ENCODE data around the gene ANKS1B.

Gene ANKS1B

DNA sequence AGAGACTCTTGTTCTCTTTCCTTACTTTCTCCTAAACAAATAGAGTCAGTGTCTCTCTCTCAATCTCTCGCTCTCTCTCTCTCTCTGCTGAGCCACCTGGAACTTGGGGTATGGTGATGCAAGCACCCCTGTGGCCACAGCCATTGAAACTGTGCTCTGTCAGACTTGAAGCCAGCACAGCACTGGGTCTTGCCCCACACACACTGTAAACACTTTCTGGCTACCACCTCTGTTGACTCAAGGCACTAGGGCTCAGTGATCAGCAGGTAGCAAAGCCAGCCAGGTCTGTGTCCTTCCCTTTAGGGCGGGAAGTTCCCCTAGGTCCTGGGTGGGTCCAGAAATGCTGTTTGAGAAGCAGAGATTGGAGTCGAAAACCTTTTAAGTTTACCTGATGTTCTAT is 463.1 kb downstream of the ANKS1B start (continued):
- TF ChIP-seq ZNF350 (tag by site-specific recombination; IDR thresholded peaks at IDR 0.05): no peak
- TF ChIP-seq ZNF785 (tag by site-specific recombination; IDR thresholded peaks at IDR 0.05): no peak
- TF ChIP-seq ZNF473 (tag by site-specific recombination; IDR thresholded peaks at IDR 0.05): no peak
- TF ChIP-seq ZBTB1 (tag by site-specific recombination; IDR thresholded peaks at IDR 0.05): no peak
- TF ChIP-seq ZNF521 (tag by site-specific recombination; IDR thresholded peaks at IDR 0.05): no peak
- TF ChIP-seq ZNF324 (tag by site-specific recombination; IDR thresholded peaks at IDR 0.05): no peak

DNA sequence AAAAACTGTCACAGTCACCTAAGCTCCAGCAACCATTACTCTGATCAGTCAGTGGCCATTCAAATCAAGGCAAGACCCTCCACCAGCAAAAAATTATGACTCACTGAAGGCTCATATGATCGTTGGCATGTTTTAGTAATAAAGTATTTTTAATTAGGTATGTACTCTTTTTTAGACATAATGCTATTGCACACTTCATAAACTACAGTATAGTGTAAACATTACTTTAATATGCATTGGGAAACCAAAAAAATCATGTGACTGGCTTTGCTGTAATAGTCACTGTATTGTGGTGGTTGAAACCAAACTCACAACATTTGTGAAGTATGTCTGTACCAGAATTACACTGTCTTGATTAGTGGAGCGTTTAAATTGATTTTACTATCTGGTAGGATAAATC is 471.7 kb downstream of the ANKS1B start:
- ChIA-PET CTCF (no interaction called here), POLR2A (interaction anchor here (0.6 kb wide), 1 partner anchor 754 kb away, joined by 3 read pairs; the partner anchor contains the start of genes DEPDC4 and SCYL2)
- no peak for TF ChIP-seq KLF7 (tag by site-specific recombination; IDR thresholded peaks at IDR 0.05; ENCODE audit: borderline replicate concordance)
- TF ChIP-seq, protein P1, sequence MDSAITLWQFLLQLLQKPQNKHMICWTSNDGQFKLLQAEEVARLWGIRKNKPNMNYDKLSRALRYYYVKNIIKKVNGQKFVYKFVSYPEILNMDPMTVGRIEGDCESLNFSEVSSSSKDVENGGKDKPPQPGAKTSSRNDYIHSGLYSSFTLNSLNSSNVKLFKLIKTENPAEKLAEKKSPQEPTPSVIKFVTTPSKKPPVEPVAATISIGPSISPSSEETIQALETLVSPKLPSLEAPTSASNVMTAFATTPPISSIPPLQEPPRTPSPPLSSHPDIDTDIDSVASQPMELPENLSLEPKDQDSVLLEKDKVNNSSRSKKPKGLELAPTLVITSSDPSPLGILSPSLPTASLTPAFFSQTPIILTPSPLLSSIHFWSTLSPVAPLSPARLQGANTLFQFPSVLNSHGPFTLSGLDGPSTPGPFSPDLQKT (IDR thresholded peaks at IDR 0.05; ENCODE audit: borderline replicate concordance, low read depth, low read length): no peak
- TF ChIP-seq, protein P2, sequence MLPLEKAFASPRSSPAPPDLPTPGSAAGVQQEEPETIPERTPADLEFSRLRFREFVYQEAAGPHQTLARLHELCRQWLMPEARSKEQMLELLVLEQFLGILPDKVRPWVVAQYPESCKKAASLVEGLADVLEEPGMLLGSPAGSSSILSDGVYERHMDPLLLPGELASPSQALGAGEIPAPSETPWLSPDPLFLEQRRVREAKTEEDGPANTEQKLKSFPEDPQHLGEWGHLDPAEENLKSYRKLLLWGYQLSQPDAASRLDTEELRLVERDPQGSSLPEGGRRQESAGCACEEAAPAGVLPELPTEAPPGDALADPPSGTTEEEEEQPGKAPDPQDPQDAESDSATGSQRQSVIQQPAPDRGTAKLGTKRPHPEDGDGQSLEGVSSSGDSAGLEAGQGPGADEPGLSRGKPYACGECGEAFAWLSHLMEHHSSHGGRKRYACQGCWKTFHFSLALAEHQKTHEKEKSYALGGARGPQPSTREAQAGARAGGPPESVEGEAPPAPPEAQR (tag by site-specific recombination; IDR thresholded peaks at IDR 0.05): no peak
- no peak for TF ChIP-seq ZNF302 (tag by site-specific recombination; IDR thresholded peaks at IDR 0.05; ENCODE audit: low read depth)
- no peak for TF ChIP-seq ZNF23 (tag by site-specific recombination; IDR thresholded peaks at IDR 0.05; ENCODE audit: borderline replicate concordance)
- no peak for TF ChIP-seq ZNF121 (tag by site-specific recombination; IDR thresholded peaks at IDR 0.05)
- TF ChIP-seq ZNF626 (tag by site-specific recombination; IDR thresholded peaks at IDR 0.05): no peak
- TF ChIP-seq, protein P3, sequence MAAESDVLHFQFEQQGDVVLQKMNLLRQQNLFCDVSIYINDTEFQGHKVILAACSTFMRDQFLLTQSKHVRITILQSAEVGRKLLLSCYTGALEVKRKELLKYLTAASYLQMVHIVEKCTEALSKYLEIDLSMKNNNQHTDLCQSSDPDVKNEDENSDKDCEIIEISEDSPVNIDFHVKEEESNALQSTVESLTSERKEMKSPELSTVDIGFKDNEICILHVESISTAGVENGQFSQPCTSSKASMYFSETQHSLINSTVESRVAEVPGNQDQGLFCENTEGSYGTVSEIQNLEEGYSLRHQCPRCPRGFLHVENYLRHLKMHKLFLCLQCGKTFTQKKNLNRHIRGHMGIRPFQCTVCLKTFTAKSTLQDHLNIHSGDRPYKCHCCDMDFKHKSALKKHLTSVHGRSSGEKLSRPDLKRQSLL (tag by site-specific recombination; IDR thresholded peaks at IDR 0.05): no peak
- no peak for TF ChIP-seq EGR2 (tag by site-specific recombination; IDR thresholded peaks at IDR 0.05; ENCODE audit: low read depth)
- TF ChIP-seq, protein P4, sequence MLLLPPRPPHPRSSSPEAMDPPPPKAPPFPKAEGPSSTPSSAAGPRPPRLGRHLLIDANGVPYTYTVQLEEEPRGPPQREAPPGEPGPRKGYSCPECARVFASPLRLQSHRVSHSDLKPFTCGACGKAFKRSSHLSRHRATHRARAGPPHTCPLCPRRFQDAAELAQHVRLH (tag by site-specific recombination; IDR thresholded peaks at IDR 0.05): no peak
- TF ChIP-seq ZNF561 (tag by site-specific recombination; IDR thresholded peaks at IDR 0.05; ENCODE audit: borderline replicate concordance): no peak
- TF ChIP-seq ZXDB (tag by site-specific recombination; IDR thresholded peaks at IDR 0.05): no peak
- TF ChIP-seq, protein P5, sequence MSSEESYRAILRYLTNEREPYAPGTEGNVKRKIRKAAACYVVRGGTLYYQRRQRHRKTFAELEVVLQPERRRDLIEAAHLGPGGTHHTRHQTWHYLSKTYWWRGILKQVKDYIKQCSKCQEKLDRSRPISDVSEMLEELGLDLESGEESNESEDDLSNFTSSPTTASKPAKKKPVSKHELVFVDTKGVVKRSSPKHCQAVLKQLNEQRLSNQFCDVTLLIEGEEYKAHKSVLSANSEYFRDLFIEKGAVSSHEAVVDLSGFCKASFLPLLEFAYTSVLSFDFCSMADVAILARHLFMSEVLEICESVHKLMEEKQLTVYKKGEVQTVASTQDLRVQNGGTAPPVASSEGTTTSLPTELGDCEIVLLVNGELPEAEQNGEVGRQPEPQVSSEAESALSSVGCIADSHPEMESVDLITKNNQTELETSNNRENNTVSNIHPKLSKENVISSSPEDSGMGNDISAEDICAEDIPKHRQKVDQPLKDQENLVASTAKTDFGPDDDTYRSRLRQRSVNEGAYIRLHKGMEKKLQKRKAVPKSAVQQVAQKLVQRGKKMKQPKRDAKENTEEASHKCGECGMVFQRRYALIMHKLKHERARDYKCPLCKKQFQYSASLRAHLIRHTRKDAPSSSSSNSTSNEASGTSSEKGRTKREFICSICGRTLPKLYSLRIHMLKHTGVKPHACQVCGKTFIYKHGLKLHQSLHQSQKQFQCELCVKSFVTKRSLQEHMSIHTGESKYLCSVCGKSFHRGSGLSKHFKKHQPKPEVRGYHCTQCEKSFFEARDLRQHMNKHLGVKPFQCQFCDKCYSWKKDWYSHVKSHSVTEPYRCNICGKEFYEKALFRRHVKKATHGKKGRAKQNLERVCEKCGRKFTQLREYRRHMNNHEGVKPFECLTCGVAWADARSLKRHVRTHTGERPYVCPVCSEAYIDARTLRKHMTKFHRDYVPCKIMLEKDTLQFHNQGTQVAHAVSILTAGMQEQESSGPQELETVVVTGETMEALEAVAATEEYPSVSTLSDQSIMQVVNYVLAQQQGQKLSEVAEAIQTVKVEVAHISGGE (tag by site-specific recombination; conservative IDR thresholded peaks at IDR 0.05; ENCODE audit: low read depth): no peak
- H3K27ac ChIP-seq (ENCODE audit: extremely low read depth, low read depth, low read length): no peak overlapping the region
- H3K4me3 ChIP-seq (ENCODE audit: low read depth, low read length): no peak overlapping the region
- no peaks in the 10 kb centered on the region for H3K9me3 ChIP-seq (ENCODE audit: control insufficient read depth, insufficient read depth, low read depth, low read length)
- no peaks in the 10 kb centered on the region for H3K36me3 ChIP-seq (ENCODE audit: control insufficient read depth in 2 of 2, insufficient read depth in 1 of 2, low read length in 2 of 2)
- no peaks in the 10 kb centered on the region for H3K4me1 ChIP-seq (ENCODE audit: control insufficient read depth, insufficient read depth, low read length)

All from HEK293 (cell line).